Uterus (tissue), 2 donors: ENCODE measurements around the gene CPED1.
"Not testable (repeated sequence)": the region's sequence is repeated elsewhere in the genome, so short reads cannot be mapped to it uniquely, and the experiment has no call there.

ENCODE experiments used
- CTCF ChIP-seq, 4 experiments: fragments of 200-600 bp in 2 of 4; fragments of 450-650 bp in 2 of 4; sonication (generic) in 2 of 4; IDR thresholded peaks; one replicate each; pipeline ENCODE4 v1.5.1; 2016 to 2019; ENCODE audit warnings: antibody characterized with exemption in 4 of 4, mild to moderate bottlenecking in 2 of 4, moderate library complexity in 1 of 4
- POLR2A ChIP-seq, 2 donors: fragments of 450-650 bp; IDR thresholded peaks; one replicate each; pipeline ENCODE4 v1.6.1; 2016; ENCODE audit warnings: antibody characterized with exemption in 2 of 2, mild to moderate bottlenecking in 1 of 2, moderate library complexity in 1 of 2

GRCh38 chr7:121037329-121037728 is 48.8 kb downstream of the CPED1 start:
- TF ChIP-seq POLR2A, CTCF (IDR thresholded peaks at IDR 0.05): not testable (repeated sequence)
